Uterus (tissue), 4 donors: Measurements from ENCODE around the gene FHIT. TPM values are rescaled to one million over a fixed set of nuclear protein-coding genes. Genes with fewer than 3 reads are reported as not detected.

Source experiments
- DNase-seq, 2 donors: peaks; one replicate each; pipeline ENCODE4 v3.0.0-alpha.2; 2019 to 2020
- H3K27ac ChIP-seq, 2 donors: fragments of 200-600 bp; sonication (generic); 1 replicate in 1 of 2; 2 replicates in 1 of 2; pipeline ENCODE4 v1.5.1; 2016 to 2018
- H3K27me3 ChIP-seq, 2 donors: fragments of 200-600 bp; sonication (generic); one replicate each; pipeline ENCODE4 v1.5.1; 2018 to 2019; ENCODE audit warnings: control low read depth in 1 of 2
- H3K36me3 ChIP-seq, 2 donors: fragments of 200-600 bp; sonication (generic); one replicate each; pipeline ENCODE4 v1.5.1; 2019; ENCODE audit warnings: control low read depth in 1 of 2
- H3K4me1 ChIP-seq, 2 donors: fragments of 200-600 bp; sonication (generic); one replicate each; pipeline ENCODE4 v1.5.1; 2018 to 2019; ENCODE audit warnings: control low read depth in 1 of 2
- H3K4me3 ChIP-seq, 2 donors: fragments of 200-600 bp; sonication (generic); 1 replicate in 1 of 2; 2 replicates in 1 of 2; pipeline ENCODE4 v1.5.1; 2018 to 2019; ENCODE audit warnings: mild to moderate bottlenecking in 1 of 2
- H3K9me3 ChIP-seq, 2 donors: fragments of 200-600 bp; sonication (generic); one replicate each; pipeline ENCODE4 v1.5.1; 2019; ENCODE audit warnings: control low read depth in 1 of 2
- CTCF ChIP-seq, 4 experiments: fragments of 200-600 bp in 2 of 4; fragments of 450-650 bp in 2 of 4; sonication (generic) in 2 of 4; IDR thresholded peaks; one replicate each; pipeline ENCODE4 v1.5.1; 2016 to 2019; ENCODE audit warnings: antibody characterized with exemption in 4 of 4, mild to moderate bottlenecking in 2 of 4, moderate library complexity in 1 of 4
- POLR2A ChIP-seq, 2 donors: fragments of 450-650 bp; IDR thresholded peaks; one replicate each; pipeline ENCODE4 v1.6.1; 2016; ENCODE audit warnings: antibody characterized with exemption in 2 of 2, mild to moderate bottlenecking in 1 of 2, moderate library complexity in 1 of 2
- intact Hi-C: fragments of 100-400 bp; cut with DNase I; formaldehyde crosslinking; loops from one replicate; pipeline ENCODE4 v1.15.1; 2023; ENCODE audit warnings: low total_unique reads
- total RNA-seq, 4 donors: library from RNA; depleted of rRNA in 3 of 4; stranded (reverse); fragments of >200 nt in 3 of 4; gene quantifications; one replicate each; pipeline versions ENCODE4 v1.1.0 to v1.2.4, GENCODE V29; 2014 to 2023
- donor health status: DM: yes; HTN: yes; CAD: no.

Gene FHIT
- total RNA-seq, 4 donors from 2014 or later, result 1.3 to 15.2 (median 7.3) TPM

GRCh38 chr3:60289341-60290121, 961.7 kb downstream of the FHIT start:
- no peaks in the 10 kb centered on the region for H3K36me3 ChIP-seq
- no peak for TF ChIP-seq POLR2A (IDR thresholded peaks at IDR 0.05)
- no peak for TF ChIP-seq CTCF (IDR thresholded peaks at IDR 0.05)
- intact Hi-C loops, result no loop called here
- H3K4me3 ChIP-seq, result no peak overlapping the region
- no peaks in the 10 kb centered on the region for H3K4me1 ChIP-seq
- no peaks in the 10 kb centered on the region for H3K9me3 ChIP-seq
- H3K27me3 ChIP-seq, result no peaks in the 10 kb centered on the region
- H3K27ac ChIP-seq, result no peak overlapping the region
- DNase-seq, result no peak

GRCh38 chr3:60282866-60283265, 968.4 kb downstream of the FHIT start:
- Histone ChIP-seq H3K9me3 (no peaks in the 10 kb centered on the region), H3K4me3 (no peak overlapping the region), H3K27me3 (no peaks in the 10 kb centered on the region), H3K4me1 (no peaks in the 10 kb centered on the region), H3K27ac (no peak overlapping the region), H3K36me3 (no peaks in the 10 kb centered on the region)
- TF ChIP-seq CTCF (IDR thresholded peaks at IDR 0.05), result no peak
- no peak for TF ChIP-seq POLR2A (IDR thresholded peaks at IDR 0.05)
- intact Hi-C loops, result no loop called here
- DNase-seq, result no peak

- intact Hi-C loops, result no loop called here
- H3K9me3 ChIP-seq, result no peaks in the 10 kb centered on the region
- no peaks in the 10 kb centered on the region for H3K4me1 ChIP-seq
- DNase-seq, result no peak
- no peak overlapping the region for H3K27ac ChIP-seq
- no peak overlapping the region for H3K4me3 ChIP-seq
- no peaks in the 10 kb centered on the region for H3K27me3 ChIP-seq
- TF ChIP-seq POLR2A (IDR thresholded peaks at IDR 0.05) (no peak), CTCF (IDR thresholded peaks at IDR 0.05) (no peak)
- no peaks in the 10 kb centered on the region for H3K36me3 ChIP-seq
Observed at GRCh38 chr3:60281970-60282369, 969.3 kb downstream of the FHIT start.

- Histone ChIP-seq H3K36me3 (no peaks in the 10 kb centered on the region), H3K9me3 (no peaks in the 10 kb centered on the region), H3K4me1 (no peaks in the 10 kb centered on the region), H3K4me3 (no peak overlapping the region), H3K27ac (no peak overlapping the region), H3K27me3 (no peaks in the 10 kb centered on the region)
- DNase-seq, result no peak
- TF ChIP-seq CTCF (IDR thresholded peaks at IDR 0.05) (no peak), POLR2A (IDR thresholded peaks at IDR 0.05) (no peak)
- intact Hi-C loops, result no loop called here
Observed at GRCh38 chr3:60277361-60277800, 973.9 kb downstream of the FHIT start.

GRCh38 chr3:60276615-60277014, 974.6 kb downstream of the FHIT start:
- intact Hi-C loops, result no loop called here
- no peak overlapping the region for H3K4me3 ChIP-seq
- no peak overlapping the region for H3K27ac ChIP-seq
- H3K27me3 ChIP-seq, result no peaks in the 10 kb centered on the region
- H3K4me1 ChIP-seq, result no peaks in the 10 kb centered on the region
- H3K36me3 ChIP-seq, result no peaks in the 10 kb centered on the region
- DNase-seq, result no peak
- H3K9me3 ChIP-seq, result no peaks in the 10 kb centered on the region
- no peak for TF ChIP-seq CTCF (IDR thresholded peaks at IDR 0.05)
- no peak for TF ChIP-seq POLR2A (IDR thresholded peaks at IDR 0.05)
